ENCODE data around the gene TSPAN15.

TSPAN15 gene

GRCh38 chr10:69508738-69509340 lies 57.6 kb downstream of the TSPAN15 start:
- TF ChIP-seq CTCF (IDR thresholded peaks at IDR 0.05; ENCODE audit: control insufficient read depth, extremely low read depth, insufficient read depth) = no peak
- no peak overlapping the region for H3K4me3 ChIP-seq (ENCODE audit: low read depth, low read length)
- DNase-seq (ENCODE audit: low read depth) = no peak

GRCh38 chr10:69512901-69513300 lies 61.6 kb downstream of the TSPAN15 start:
- no peak for TF ChIP-seq CTCF (IDR thresholded peaks at IDR 0.05; ENCODE audit: control insufficient read depth, extremely low read depth, insufficient read depth)
- DNase-seq (ENCODE audit: low read depth) = no peak
- H3K4me3 ChIP-seq (ENCODE audit: low read depth, low read length) = no peak overlapping the region

- no peak overlapping the region for H3K4me3 ChIP-seq (ENCODE audit: low read depth, low read length)
- peak; percentile 19; the same call in 1 of the 2 replicates for TF ChIP-seq CTCF (IDR thresholded peaks at IDR 0.05; ENCODE audit: control insufficient read depth, extremely low read depth, insufficient read depth)
- no peak for DNase-seq (ENCODE audit: low read depth)
Observed at GRCh38 chr10:69513617-69514016, 62.4 kb downstream of the TSPAN15 start.

- peak; percentile 99 for TF ChIP-seq CTCF (IDR thresholded peaks at IDR 0.05; ENCODE audit: control insufficient read depth, extremely low read depth, insufficient read depth)
- DNase-seq (ENCODE audit: low read depth) = peak; percentile 37
- no peak overlapping the region for H3K4me3 ChIP-seq (ENCODE audit: low read depth, low read length)
Observed at GRCh38 chr10:69515699-69516259, 64.5 kb downstream of the TSPAN15 start.

- DNase-seq (ENCODE audit: low read depth) = no peak
- no peak overlapping the region for H3K4me3 ChIP-seq (ENCODE audit: low read depth, low read length)
- TF ChIP-seq CTCF (IDR thresholded peaks at IDR 0.05; ENCODE audit: control insufficient read depth, extremely low read depth, insufficient read depth) = peak; percentile 47; the same call in 1 of the 2 replicates
Observed at GRCh38 chr10:69516316-69516715, 65.1 kb downstream of the TSPAN15 start.

GRCh38 chr10:69516796-69517195 lies 65.5 kb downstream of the TSPAN15 start:
- no peak for TF ChIP-seq CTCF (IDR thresholded peaks at IDR 0.05; ENCODE audit: control insufficient read depth, extremely low read depth, insufficient read depth)
- no peak overlapping the region for H3K4me3 ChIP-seq (ENCODE audit: low read depth, low read length)
- DNase-seq (ENCODE audit: low read depth) = no peak
